ENCODE data around the gene CSK. TPM values are rescaled to one million over a fixed set of nuclear protein-coding genes. Genes with fewer than 3 reads are reported as not detected.

Gene CSK
- total and polyA plus RNA-seq, 11 donors = 19.1 to 66.7 (median 25.9) TPM

- Histone ChIP-seq H3K27ac (peak overlapping the region in 1 of 12 donors; percentile 97), H3K36me3 (no peaks in the 10 kb centered on the region), H3K4me1 (peaks cover 2 to 84% (median 19%) of the 10 kb centered on the region in 12 donors), H3K4me3 (no peak overlapping the region), H3K27me3 (no peaks in the 10 kb centered on the region), H3K9me3 (no peaks in the 10 kb centered on the region)
- intact Hi-C loops (cut with DNase I) = no loop called here
- TF ChIP-seq POLR2A (IDR thresholded peaks at IDR 0.05) = no peak
- TF ChIP-seq, protein P1, sequence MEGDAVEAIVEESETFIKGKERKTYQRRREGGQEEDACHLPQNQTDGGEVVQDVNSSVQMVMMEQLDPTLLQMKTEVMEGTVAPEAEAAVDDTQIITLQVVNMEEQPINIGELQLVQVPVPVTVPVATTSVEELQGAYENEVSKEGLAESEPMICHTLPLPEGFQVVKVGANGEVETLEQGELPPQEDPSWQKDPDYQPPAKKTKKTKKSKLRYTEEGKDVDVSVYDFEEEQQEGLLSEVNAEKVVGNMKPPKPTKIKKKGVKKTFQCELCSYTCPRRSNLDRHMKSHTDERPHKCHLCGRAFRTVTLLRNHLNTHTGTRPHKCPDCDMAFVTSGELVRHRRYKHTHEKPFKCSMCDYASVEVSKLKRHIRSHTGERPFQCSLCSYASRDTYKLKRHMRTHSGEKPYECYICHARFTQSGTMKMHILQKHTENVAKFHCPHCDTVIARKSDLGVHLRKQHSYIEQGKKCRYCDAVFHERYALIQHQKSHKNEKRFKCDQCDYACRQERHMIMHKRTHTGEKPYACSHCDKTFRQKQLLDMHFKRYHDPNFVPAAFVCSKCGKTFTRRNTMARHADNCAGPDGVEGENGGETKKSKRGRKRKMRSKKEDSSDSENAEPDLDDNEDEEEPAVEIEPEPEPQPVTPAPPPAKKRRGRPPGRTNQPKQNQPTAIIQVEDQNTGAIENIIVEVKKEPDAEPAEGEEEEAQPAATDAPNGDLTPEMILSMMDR (IDR thresholded peaks at IDR 0.05) = no peak
- DNase-seq (no peak), ATAC-seq (no peak)
- WGBS, 4 donors = 73 to 87% (median 81%) methylated on average over 4 of the region's 4 CpGs
Measured at GRCh38 chr15:74775894-74776293, 6.0 kb upstream of the CSK start.

DNA sequence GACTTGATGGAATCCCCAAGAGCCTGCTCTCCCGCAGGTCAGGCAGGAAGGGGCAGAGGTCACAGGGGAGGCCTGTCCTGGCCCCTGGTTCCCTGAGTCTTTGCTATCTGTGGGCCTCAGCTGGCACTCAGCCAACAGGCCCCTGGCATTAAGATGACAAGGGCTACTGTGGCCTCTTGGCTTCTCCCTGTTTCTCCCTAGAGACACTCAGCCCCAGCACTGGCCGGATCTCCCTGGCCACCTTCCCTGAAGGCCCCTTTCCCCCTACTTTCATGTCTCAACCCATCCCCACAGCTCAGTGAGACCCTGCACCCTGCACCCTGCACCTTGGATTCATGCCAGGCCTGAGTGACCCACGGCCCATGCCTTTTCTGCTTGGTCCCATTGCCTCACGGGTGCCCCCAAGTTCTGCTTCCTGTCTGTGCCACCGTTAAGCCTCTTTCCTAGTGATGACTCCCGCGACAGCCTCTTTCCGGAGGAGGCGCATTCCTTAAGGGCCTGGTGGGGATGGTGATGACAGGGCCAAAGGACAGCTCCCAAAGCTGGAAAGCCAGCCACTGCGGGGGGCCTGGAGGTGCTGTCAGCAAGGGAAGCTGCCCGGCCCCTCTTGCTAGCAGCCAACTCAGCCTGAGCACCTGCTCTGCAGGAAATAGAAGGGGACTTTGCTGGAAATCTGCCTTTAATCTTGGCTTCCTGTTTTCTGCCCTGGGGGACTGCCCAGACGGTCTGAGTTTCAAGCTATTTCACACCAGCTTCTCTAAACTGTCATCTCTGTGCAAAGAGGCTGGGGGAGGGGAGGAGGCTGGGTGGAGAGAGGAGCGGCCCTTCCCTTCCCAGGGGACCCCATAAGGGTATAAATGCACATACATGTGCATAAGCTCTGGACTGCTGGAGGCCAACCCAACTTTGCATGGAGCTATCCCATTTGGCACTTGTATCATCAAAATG, 4.8 kb upstream of the CSK start:
- Histone ChIP-seq H3K27ac (peak overlapping the region in 4 of 12 donors; percentile 7 to 97 (median 28)), H3K9me3 (no peaks in the 10 kb centered on the region), H3K4me1 (peaks cover 10 to 84% (median 24%) of the 10 kb centered on the region in 12 donors), H3K27me3 (no peaks in the 10 kb centered on the region), H3K36me3 (no peaks in the 10 kb centered on the region), H3K4me3 (peak overlapping the region in 1 of 12 donors; percentile 27)
- peak in 1 of 4 donors; percentile 20 for ATAC-seq
- intact Hi-C loops (cut with DNase I) = no loop called here
- no peak for DNase-seq
- 17 to 22% (median 19%) methylated on average over 11 to 13 of the region's 13 CpGs for WGBS, 4 donors
- TF ChIP-seq, protein P1 (IDR thresholded peaks at IDR 0.05) = no peak
- no peak for TF ChIP-seq POLR2A (IDR thresholded peaks at IDR 0.05)

DNA sequence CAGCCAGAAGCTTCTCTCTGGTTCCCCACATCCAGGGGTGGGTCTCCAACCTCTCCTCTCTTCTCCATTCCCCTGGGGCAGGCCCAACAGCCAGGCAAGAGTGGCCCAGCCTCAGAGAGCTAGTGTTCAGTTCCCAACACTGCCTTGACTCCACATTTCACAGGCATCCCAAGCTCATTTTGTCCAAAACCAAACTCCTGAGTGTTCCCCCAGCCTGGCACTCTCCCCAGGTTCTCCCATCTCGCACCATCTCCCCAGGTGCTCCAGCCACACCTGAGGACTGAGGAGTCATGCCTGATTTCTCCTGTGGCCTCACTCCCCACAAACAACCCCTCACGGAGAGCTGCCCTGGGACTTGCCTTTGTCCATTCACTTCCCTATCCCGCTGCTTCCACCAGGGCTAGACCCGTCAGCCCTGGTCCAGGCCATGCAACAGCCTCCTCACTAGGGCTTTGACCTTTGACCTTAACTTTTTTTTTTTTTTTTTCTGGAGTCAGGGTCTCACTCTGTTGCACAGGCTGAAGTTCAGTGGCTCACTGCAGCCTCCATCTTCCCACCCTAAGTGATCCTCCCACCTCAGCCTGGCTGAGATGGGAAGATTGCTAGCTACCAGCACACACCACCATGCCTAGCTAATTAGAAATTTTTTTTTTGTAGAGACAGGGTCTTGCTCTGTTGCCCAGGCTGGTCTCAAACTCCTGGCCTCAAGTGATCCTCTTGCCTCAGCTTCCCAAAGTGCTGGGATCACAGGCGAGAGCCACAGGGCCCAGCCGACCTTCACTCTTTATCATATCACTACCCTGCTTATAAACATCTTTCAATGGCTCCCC, 3.9 kb upstream of the CSK start:
- intact Hi-C loops (cut with DNase I) = no loop called here
- DNase-seq = no peak
- 86 to 92% (median 90%) methylated on average over 6 of the region's 6 CpGs for WGBS, 4 donors
- H3K36me3 ChIP-seq = no peaks in the 10 kb centered on the region
- no peak for ATAC-seq
- TF ChIP-seq, protein P1 (IDR thresholded peaks at IDR 0.05) = no peak
- no peak for TF ChIP-seq POLR2A (IDR thresholded peaks at IDR 0.05)
- peak overlapping the region in 3 of 12 donors; percentile 9 to 97 (median 17) for H3K27ac ChIP-seq
- peak overlapping the region in 1 of 12 donors; percentile 27 for H3K4me3 ChIP-seq
- peaks cover 10 to 86% (median 28%) of the 10 kb centered on the region in 12 donors for H3K4me1 ChIP-seq
- no peaks in the 10 kb centered on the region for H3K9me3 ChIP-seq
- H3K27me3 ChIP-seq = no peaks in the 10 kb centered on the region

DNA sequence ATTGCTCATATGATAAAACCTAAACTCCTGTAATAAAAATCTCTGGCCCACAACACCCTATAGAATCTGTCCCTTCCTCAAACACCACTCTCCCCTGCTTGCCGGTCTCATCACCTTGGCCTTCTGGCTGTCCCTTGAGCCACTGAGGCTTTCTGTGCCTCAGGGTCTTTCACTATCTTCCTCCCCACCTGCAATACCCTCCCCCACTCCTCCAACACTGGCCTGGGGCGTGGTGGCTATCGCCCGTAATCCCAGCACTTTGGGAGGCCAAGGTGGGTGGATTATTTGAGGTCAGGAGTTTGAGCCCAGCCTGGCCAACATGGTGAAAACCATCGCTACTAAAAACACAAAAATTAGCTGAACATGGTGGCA, 3.3 kb upstream of the CSK start:
- ATAC-seq (no peak), DNase-seq (no peak)
- no peaks in the 10 kb centered on the region for H3K36me3 ChIP-seq
- peak overlapping the region in 1 of 12 donors; percentile 97 for H3K27ac ChIP-seq
- H3K9me3 ChIP-seq = no peaks in the 10 kb centered on the region
- intact Hi-C loops (cut with DNase I) = no loop called here
- no peak for TF ChIP-seq POLR2A (IDR thresholded peaks at IDR 0.05)
- TF ChIP-seq, protein P1 (IDR thresholded peaks at IDR 0.05) = no peak
- no peak overlapping the region for H3K4me3 ChIP-seq
- WGBS, 4 donors = 91 to 100% (median 96%) methylated on average over 5 of the region's 5 CpGs
- H3K4me1 ChIP-seq = peaks cover 15 to 90% (median 34%) of the 10 kb centered on the region in 12 donors
- H3K27me3 ChIP-seq = no peaks in the 10 kb centered on the region
